HCT116 (cell line): ENCODE data around the gene POMGNT1.

Experiments used
- CBX3 ChIP-seq: IDR thresholded peaks from 2 replicates; pipeline ENCODE4 v1.6.1; 2012; ENCODE audit warnings: low read depth
- CEBPB ChIP-seq: IDR thresholded peaks from 2 replicates; pipeline ENCODE4 v1.6.1; 2012; ENCODE audit warnings: low read depth
- EGR1 ChIP-seq: IDR thresholded peaks from 2 replicates; pipeline ENCODE4 v1.6.1; 2012; ENCODE audit warnings: low read depth
- POLR2AphosphoS5 ChIP-seq: IDR thresholded peaks from 2 replicates; pipeline ENCODE4 v1.6.1; 2011; ENCODE audit warnings: mild to moderate bottlenecking, low read depth, low read length, moderate library complexity
- RAD21 ChIP-seq: IDR thresholded peaks from 2 replicates; pipeline ENCODE4 v1.6.1; 2012; ENCODE audit warnings: low read depth, mild to moderate bottlenecking
- SIN3A ChIP-seq: IDR thresholded peaks from 2 replicates; pipeline ENCODE4 v1.6.1; 2012; ENCODE audit warnings: low read depth
- SP1 ChIP-seq: IDR thresholded peaks from 2 replicates; pipeline ENCODE4 v1.6.1; 2012; ENCODE audit warnings: low read depth
- YY1 ChIP-seq: IDR thresholded peaks from 2 replicates; pipeline ENCODE4 v1.6.1; 2011; ENCODE audit warnings: low read length, low read depth, moderate library complexity, mild to moderate bottlenecking; ENCODE audit not compliant: insufficient replicate concordance; ENCODE audit errors: extremely low read depth
- ZNF274 ChIP-seq: fragments of 200-500 bp; sonication (Bioruptor generic); IDR thresholded peaks from 2 replicates; pipeline ENCODE4 v1.6.1; 2014; ENCODE audit warnings: mild to moderate bottlenecking, low read depth, low read length, inconsistent platforms
- TF ChIP-seq, protein P1 (sequence below), 3 experiments: fragments of 200-600 bp in 1 of 3; sonication (generic) in 1 of 3; IDR thresholded peaks in 2 of 3; conservative IDR thresholded peaks in 1 of 3; 2 replicates each; pipeline ENCODE4 v1.5.1; 2012 to 2017; ENCODE audit warnings: low read depth in 2 of 3, low read length in 2 of 3, antibody characterized with exemption in 1 of 3, borderline replicate concordance in 1 of 3, control low read depth in 1 of 3, mild to moderate bottlenecking in 1 of 3, mixed read lengths in 1 of 3, mixed run types in 1 of 3, moderate library complexity in 1 of 3; ENCODE audit not compliant: insufficient read depth in 1 of 3
- TF ChIP-seq, protein P2 (sequence below): IDR thresholded peaks from 2 replicates; pipeline ENCODE4 v1.6.1; 2012
- TF ChIP-seq, protein P3 (sequence below): IDR thresholded peaks from 2 replicates; pipeline ENCODE4 v1.6.1; 2012; ENCODE audit warnings: low read depth

DNA sequence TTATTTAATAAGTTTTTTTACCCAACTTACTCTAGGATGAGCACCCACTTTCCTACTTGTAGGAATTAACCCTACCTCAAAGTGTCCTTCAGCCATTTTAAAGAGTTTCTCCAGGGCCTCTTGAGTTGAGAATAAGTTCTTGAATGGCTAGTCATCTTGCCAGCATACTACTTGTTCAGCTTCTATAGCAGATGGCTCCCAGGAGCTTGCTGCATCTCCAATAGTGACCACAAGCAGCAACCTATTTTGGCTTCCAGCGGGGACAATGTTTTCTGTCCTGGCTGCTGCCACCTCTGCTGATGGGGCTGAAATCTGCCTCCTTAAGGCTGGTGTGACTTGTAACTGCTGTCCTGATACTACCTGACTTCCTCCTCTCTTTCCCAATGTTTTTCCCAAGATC is 45.0 kb downstream of the POMGNT1 start:
- TF ChIP-seq SP1 (no peak), CBX3 (no peak), RAD21 (no peak), YY1 (no peak), POLR2AphosphoS5 (no peak), CEBPB (no peak), ZNF274 (no peak), EGR1 (no peak), SIN3A (no peak)
- TF ChIP-seq, protein P1, sequence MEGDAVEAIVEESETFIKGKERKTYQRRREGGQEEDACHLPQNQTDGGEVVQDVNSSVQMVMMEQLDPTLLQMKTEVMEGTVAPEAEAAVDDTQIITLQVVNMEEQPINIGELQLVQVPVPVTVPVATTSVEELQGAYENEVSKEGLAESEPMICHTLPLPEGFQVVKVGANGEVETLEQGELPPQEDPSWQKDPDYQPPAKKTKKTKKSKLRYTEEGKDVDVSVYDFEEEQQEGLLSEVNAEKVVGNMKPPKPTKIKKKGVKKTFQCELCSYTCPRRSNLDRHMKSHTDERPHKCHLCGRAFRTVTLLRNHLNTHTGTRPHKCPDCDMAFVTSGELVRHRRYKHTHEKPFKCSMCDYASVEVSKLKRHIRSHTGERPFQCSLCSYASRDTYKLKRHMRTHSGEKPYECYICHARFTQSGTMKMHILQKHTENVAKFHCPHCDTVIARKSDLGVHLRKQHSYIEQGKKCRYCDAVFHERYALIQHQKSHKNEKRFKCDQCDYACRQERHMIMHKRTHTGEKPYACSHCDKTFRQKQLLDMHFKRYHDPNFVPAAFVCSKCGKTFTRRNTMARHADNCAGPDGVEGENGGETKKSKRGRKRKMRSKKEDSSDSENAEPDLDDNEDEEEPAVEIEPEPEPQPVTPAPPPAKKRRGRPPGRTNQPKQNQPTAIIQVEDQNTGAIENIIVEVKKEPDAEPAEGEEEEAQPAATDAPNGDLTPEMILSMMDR (IDR thresholded peaks at IDR 0.05 in 2 of 3, conservative IDR thresholded peaks at IDR 0.05 in 1 of 3; ENCODE audit: borderline replicate concordance in 1 of 3, insufficient read depth in 1 of 3, low read depth in 2 of 3, low read length in 2 of 3), result no peak
- TF ChIP-seq, protein P2, sequence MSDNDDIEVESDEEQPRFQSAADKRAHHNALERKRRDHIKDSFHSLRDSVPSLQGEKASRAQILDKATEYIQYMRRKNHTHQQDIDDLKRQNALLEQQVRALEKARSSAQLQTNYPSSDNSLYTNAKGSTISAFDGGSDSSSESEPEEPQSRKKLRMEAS, result no peak
- TF ChIP-seq, protein P3, sequence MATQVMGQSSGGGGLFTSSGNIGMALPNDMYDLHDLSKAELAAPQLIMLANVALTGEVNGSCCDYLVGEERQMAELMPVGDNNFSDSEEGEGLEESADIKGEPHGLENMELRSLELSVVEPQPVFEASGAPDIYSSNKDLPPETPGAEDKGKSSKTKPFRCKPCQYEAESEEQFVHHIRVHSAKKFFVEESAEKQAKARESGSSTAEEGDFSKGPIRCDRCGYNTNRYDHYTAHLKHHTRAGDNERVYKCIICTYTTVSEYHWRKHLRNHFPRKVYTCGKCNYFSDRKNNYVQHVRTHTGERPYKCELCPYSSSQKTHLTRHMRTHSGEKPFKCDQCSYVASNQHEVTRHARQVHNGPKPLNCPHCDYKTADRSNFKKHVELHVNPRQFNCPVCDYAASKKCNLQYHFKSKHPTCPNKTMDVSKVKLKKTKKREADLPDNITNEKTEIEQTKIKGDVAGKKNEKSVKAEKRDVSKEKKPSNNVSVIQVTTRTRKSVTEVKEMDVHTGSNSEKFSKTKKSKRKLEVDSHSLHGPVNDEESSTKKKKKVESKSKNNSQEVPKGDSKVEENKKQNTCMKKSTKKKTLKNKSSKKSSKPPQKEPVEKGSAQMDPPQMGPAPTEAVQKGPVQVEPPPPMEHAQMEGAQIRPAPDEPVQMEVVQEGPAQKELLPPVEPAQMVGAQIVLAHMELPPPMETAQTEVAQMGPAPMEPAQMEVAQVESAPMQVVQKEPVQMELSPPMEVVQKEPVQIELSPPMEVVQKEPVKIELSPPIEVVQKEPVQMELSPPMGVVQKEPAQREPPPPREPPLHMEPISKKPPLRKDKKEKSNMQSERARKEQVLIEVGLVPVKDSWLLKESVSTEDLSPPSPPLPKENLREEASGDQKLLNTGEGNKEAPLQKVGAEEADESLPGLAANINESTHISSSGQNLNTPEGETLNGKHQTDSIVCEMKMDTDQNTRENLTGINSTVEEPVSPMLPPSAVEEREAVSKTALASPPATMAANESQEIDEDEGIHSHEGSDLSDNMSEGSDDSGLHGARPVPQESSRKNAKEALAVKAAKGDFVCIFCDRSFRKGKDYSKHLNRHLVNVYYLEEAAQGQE, result no peak
